ENCODE data around the gene CAMK2D. TPM values are rescaled to one million over a fixed set of nuclear protein-coding genes. Genes with fewer than 3 reads are reported as not detected.

The CAMK2D gene
- total RNA-seq, 1 experiment from 2014 or later, result 32.1 TPM

DNA sequence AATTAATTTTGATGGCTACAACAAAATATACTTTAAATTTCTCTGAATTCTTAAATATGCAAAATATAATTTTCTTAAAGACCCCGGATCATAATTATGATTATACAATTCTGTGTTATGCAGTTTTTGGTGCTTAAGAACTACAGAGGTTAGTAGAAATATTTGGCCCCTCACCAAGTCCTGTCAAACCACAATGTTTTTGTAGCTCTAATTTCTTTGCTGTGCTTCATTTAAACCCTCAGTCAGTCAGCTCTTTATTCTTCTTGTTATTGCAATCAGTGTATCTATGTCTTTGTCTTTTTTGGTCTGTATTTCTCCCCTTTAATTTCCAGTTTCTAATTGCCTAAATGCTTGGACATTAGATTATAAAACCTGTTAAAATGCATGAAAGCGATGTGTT, 186.1 kb downstream of the CAMK2D start:
- H3K4me3 Mint-ChIP-seq (ENCODE audit: unreplicated experiment), result no peak overlapping the region
- CTCF ChIA-PET, result interaction anchor here (0.5 to 1.1 kb wide), 5 partner anchors 12 to 187 kb away, joined by 3 read pairs; no protein-coding TSS in a partner anchor
- H3K9me3 Mint-ChIP-seq (ENCODE audit: unreplicated experiment), result no peaks in the 10 kb centered on the region
- peaks cover 26% of the 10 kb centered on the region for H3K4me1 Mint-ChIP-seq (ENCODE audit: insufficient read depth, unreplicated experiment)
- H3K36me3 Mint-ChIP-seq (ENCODE audit: insufficient read depth, unreplicated experiment), result peaks cover 25% of the 10 kb centered on the region
- no peak for TF ChIP-seq CTCF (IDR thresholded peaks at IDR 0.05; ENCODE audit: unreplicated experiment)
- H3K27ac Mint-ChIP-seq (ENCODE audit: low read depth, unreplicated experiment), result no peak overlapping the region
- intact Hi-C loops (cut with micrococcal nuclease), result no loop called here
- no TSS peak for BruUV-seq (replicated peaks)
- POLR2A ChIA-PET, result interaction anchor here (1.3 to 1.9 kb wide), 2 partner anchors 18 to 90 kb away, joined by 3 to 7 read pairs; no protein-coding TSS in a partner anchor
- H3K27me3 Mint-ChIP-seq (ENCODE audit: insufficient read depth, unreplicated experiment), result no peaks in the 10 kb centered on the region
- peak; percentile 45 for DNase-seq (ENCODE audit: unreplicated experiment)

- Mint-ChIP-seq H3K36me3 (ENCODE audit: insufficient read depth, unreplicated experiment) (peaks cover 25% of the 10 kb centered on the region), H3K9me3 (ENCODE audit: unreplicated experiment) (no peaks in the 10 kb centered on the region), H3K4me3 (ENCODE audit: unreplicated experiment) (no peak overlapping the region), H3K27me3 (ENCODE audit: insufficient read depth, unreplicated experiment) (no peaks in the 10 kb centered on the region), H3K4me1 (ENCODE audit: insufficient read depth, unreplicated experiment) (peaks cover 26% of the 10 kb centered on the region), H3K27ac (ENCODE audit: low read depth, unreplicated experiment) (peak overlapping the region; percentile 39)
- no TSS peak for BruUV-seq (replicated peaks)
- no peak for TF ChIP-seq CTCF (IDR thresholded peaks at IDR 0.05; ENCODE audit: unreplicated experiment)
- intact Hi-C loops (cut with micrococcal nuclease), result no loop called here
- CTCF ChIA-PET, result interaction anchor here (0.7 to 1.0 kb wide), 3 partner anchors 13 to 179 kb away, joined by 3 read pairs; no protein-coding TSS in a partner anchor
- peak; percentile 32 for DNase-seq (ENCODE audit: unreplicated experiment)
- POLR2A ChIA-PET, result interaction anchor here (0.6 to 1.9 kb wide), 4 partner anchors 15 to 153 kb away, joined by 3 to 7 read pairs (median 4); no protein-coding TSS in a partner anchor
Measured at GRCh38 chr4:113574636-113575103, 186.9 kb downstream of the CAMK2D start.

DNA sequence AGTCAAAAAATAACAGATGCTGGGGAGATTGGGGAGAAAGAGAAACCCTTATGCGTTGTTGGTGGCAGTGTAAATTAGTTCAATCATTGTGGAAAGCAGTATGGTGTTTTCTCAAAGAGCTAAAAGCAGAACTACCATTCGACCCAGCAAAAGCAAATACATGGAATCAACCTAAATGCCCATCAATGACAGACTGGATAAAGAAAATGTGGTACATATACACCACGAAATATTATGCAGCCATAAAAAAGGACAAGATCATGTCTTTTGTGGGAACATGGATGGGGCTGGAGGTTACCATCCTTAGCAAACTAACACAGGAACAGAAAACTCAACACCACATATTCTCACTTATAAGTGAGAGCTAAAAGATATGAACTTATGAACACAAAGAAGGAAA, 188.9 kb downstream of the CAMK2D start:
- TF ChIP-seq CTCF (IDR thresholded peaks at IDR 0.05; ENCODE audit: unreplicated experiment), result no peak
- ChIA-PET POLR2A (no interaction called here), CTCF (interaction anchor here (0.7 to 1.5 kb wide), 3 partner anchors 12 to 40 kb away, joined by 3 read pairs; no protein-coding TSS in a partner anchor)
- DNase-seq (ENCODE audit: unreplicated experiment), result no peak
- H3K4me1 Mint-ChIP-seq (ENCODE audit: insufficient read depth, unreplicated experiment), result peaks cover 26% of the 10 kb centered on the region
- no peak overlapping the region for H3K4me3 Mint-ChIP-seq (ENCODE audit: unreplicated experiment)
- intact Hi-C loops (cut with micrococcal nuclease), result no loop called here
- no peak overlapping the region for H3K27ac Mint-ChIP-seq (ENCODE audit: low read depth, unreplicated experiment)
- no peaks in the 10 kb centered on the region for H3K9me3 Mint-ChIP-seq (ENCODE audit: unreplicated experiment)
- peaks cover 11% of the 10 kb centered on the region for H3K36me3 Mint-ChIP-seq (ENCODE audit: insufficient read depth, unreplicated experiment)
- no TSS peak for BruUV-seq (replicated peaks)
- H3K27me3 Mint-ChIP-seq (ENCODE audit: insufficient read depth, unreplicated experiment), result no peaks in the 10 kb centered on the region

GRCh38 chr4:113566015-113566795, 195.3 kb downstream of the CAMK2D start:
- no peak for DNase-seq (ENCODE audit: unreplicated experiment)
- no peak for TF ChIP-seq CTCF (IDR thresholded peaks at IDR 0.05; ENCODE audit: unreplicated experiment)
- CTCF ChIA-PET, result interaction anchor here (1.0 to 1.3 kb wide), 2 partner anchors 17 to 23 kb away, joined by 4 to 5 read pairs; no protein-coding TSS in a partner anchor
- H3K9me3 Mint-ChIP-seq (ENCODE audit: unreplicated experiment), result no peaks in the 10 kb centered on the region
- intact Hi-C loops (cut with micrococcal nuclease), result no loop called here
- no peaks in the 10 kb centered on the region for H3K27me3 Mint-ChIP-seq (ENCODE audit: insufficient read depth, unreplicated experiment)
- BruUV-seq (replicated peaks), result no TSS peak
- H3K36me3 Mint-ChIP-seq (ENCODE audit: insufficient read depth, unreplicated experiment), result no peaks in the 10 kb centered on the region
- POLR2A ChIA-PET, result interaction anchor here (0.6 to 1.1 kb wide), 3 partner anchors 17 to 350 kb away, joined by 3 read pairs; no protein-coding TSS in a partner anchor
- no peaks in the 10 kb centered on the region for H3K4me1 Mint-ChIP-seq (ENCODE audit: insufficient read depth, unreplicated experiment)
- H3K4me3 Mint-ChIP-seq (ENCODE audit: unreplicated experiment), result no peak overlapping the region
- peak overlapping the region; percentile 1 for H3K27ac Mint-ChIP-seq (ENCODE audit: low read depth, unreplicated experiment)

Measured in MCF 10A (cell line).